H9 (cell line): ENCODE results near the gene SH3GL2. TPM values are rescaled to one million over a fixed set of nuclear protein-coding genes. Genes with fewer than 3 reads are reported as not detected.

Source experiments
- DNase-seq: peaks from one replicate; pipeline ENCODE4 v3.0.0-alpha.2; 2017
- H2AFZ ChIP-seq: one replicate; pipeline ENCODE4 v1.6.1; 2013; ENCODE audit warnings: mild to moderate bottlenecking, low read length, control low read depth, moderate library complexity
- H2AK5ac ChIP-seq: 2 replicates; pipeline ENCODE4 v1.6.1; 2013; ENCODE audit warnings: low read length, control low read depth, mixed read lengths; ENCODE audit not compliant: insufficient read length
- H2BK120ac ChIP-seq: one replicate; pipeline ENCODE4 v1.6.1; 2013; ENCODE audit warnings: low read depth, mild to moderate bottlenecking, low read length, control low read depth, inconsistent platforms; ENCODE audit not compliant: poor library complexity, severe bottlenecking
- H2BK12ac ChIP-seq: 2 replicates; pipeline ENCODE4 v1.6.1; 2013; ENCODE audit warnings: low read length, control low read depth, mixed read lengths, low read depth; ENCODE audit not compliant: insufficient read length
- H2BK15ac ChIP-seq: 2 replicates; pipeline ENCODE4 v1.6.1; 2013; ENCODE audit warnings: low read depth, low read length, control low read depth
- H2BK20ac ChIP-seq: one replicate; pipeline ENCODE4 v1.6.1; 2013; ENCODE audit warnings: low read depth, mild to moderate bottlenecking, low read length, control low read depth, inconsistent platforms; ENCODE audit not compliant: poor library complexity, severe bottlenecking
- H2BK5ac ChIP-seq: 2 replicates; pipeline ENCODE4 v1.6.1; 2013; ENCODE audit warnings: low read length, control low read depth, mixed read lengths; ENCODE audit not compliant: insufficient read length
- H3K14ac ChIP-seq: 2 replicates; pipeline ENCODE4 v1.6.1; 2013; ENCODE audit warnings: low read length, control low read depth; ENCODE audit not compliant: insufficient read depth
- H3K18ac ChIP-seq: 2 replicates; pipeline ENCODE4 v1.6.1; 2013; ENCODE audit warnings: low read depth, mild to moderate bottlenecking, mixed read lengths, low read length, control low read depth; ENCODE audit not compliant: insufficient read length
- H3K23ac ChIP-seq: 2 replicates; pipeline ENCODE4 v1.6.1; 2013; ENCODE audit warnings: low read length, control low read depth, mixed read lengths, low read depth; ENCODE audit not compliant: insufficient read length
- H3K23me2 ChIP-seq: 2 replicates; pipeline ENCODE4 v1.6.1; 2013; ENCODE audit warnings: low read depth, mild to moderate bottlenecking, mixed read lengths, low read length, control low read depth; ENCODE audit not compliant: insufficient read length, poor library complexity, severe bottlenecking
- H3K27ac ChIP-seq: 2 replicates; pipeline ENCODE4 v1.5.1; 2013; ENCODE audit warnings: low read length, control low read depth, mixed read lengths, low read depth; ENCODE audit not compliant: insufficient read length
- H3K27me3 ChIP-seq: 2 replicates; pipeline ENCODE4 v1.6.1; 2013; ENCODE audit warnings: low read length, control low read depth, inconsistent platforms; ENCODE audit not compliant: insufficient read depth
- H3K4ac ChIP-seq: 2 replicates; pipeline ENCODE4 v1.6.1; 2013; ENCODE audit warnings: low read depth, mild to moderate bottlenecking, control low read depth, inconsistent platforms, low read length, moderate library complexity
- H3K4me1 ChIP-seq: 2 replicates; pipeline ENCODE4 v1.6.1; 2013; ENCODE audit warnings: low read length, control low read depth, inconsistent platforms; ENCODE audit not compliant: insufficient read depth
- H3K4me2 ChIP-seq: 2 replicates; pipeline ENCODE4 v1.6.1; 2013; ENCODE audit warnings: low read length, control low read depth, mixed read lengths; ENCODE audit not compliant: insufficient read length, insufficient read depth
- H3K56ac ChIP-seq: 2 replicates; pipeline ENCODE4 v1.6.1; 2013; ENCODE audit warnings: low read depth, mild to moderate bottlenecking, mixed read lengths, low read length, control low read depth; ENCODE audit not compliant: insufficient read length
- H3K79me1 ChIP-seq: 2 replicates; pipeline ENCODE4 v1.6.1; 2013; ENCODE audit warnings: low read depth, mild to moderate bottlenecking, moderate library complexity, low read length, control low read depth, inconsistent platforms; ENCODE audit not compliant: insufficient read depth, poor library complexity, severe bottlenecking
- H3K79me2 ChIP-seq: 2 replicates; pipeline ENCODE4 v1.6.1; 2013; ENCODE audit warnings: low read length, control low read depth, inconsistent platforms; ENCODE audit not compliant: insufficient read depth
- H3K9ac ChIP-seq: 2 replicates; pipeline ENCODE4 v1.6.1; 2013; ENCODE audit warnings: low read length, control low read depth, mixed read lengths; ENCODE audit not compliant: insufficient read length; ENCODE audit errors: extremely low read depth
- H3K9me3 ChIP-seq: one replicate; pipeline ENCODE4 v1.6.1; 2013; ENCODE audit warnings: low read depth, low read length, inconsistent platforms; ENCODE audit not compliant: control insufficient read depth
- H3T11ph ChIP-seq: one replicate; pipeline ENCODE4 v1.6.1; 2013; ENCODE audit warnings: mild to moderate bottlenecking, low read length, control low read depth, inconsistent platforms
- H4K20me1 ChIP-seq: one replicate; pipeline ENCODE4 v1.6.1; 2013; ENCODE audit not compliant: control insufficient read depth, insufficient read length, insufficient read depth
- H4K5ac ChIP-seq: 2 replicates; pipeline ENCODE4 v1.6.1; 2013; ENCODE audit warnings: low read depth, mild to moderate bottlenecking, mixed read lengths, low read length, control low read depth; ENCODE audit not compliant: insufficient read length
- H4K8ac ChIP-seq: replicated peaks from 2 replicates; pipeline ENCODE4 v1.6.1; 2013; ENCODE audit warnings: low read length, control low read depth, mixed read lengths, low read depth; ENCODE audit not compliant: insufficient read length
- H4K91ac ChIP-seq: 2 replicates; pipeline ENCODE4 v1.6.1; 2013; ENCODE audit warnings: low read depth, mild to moderate bottlenecking, moderate library complexity, mixed read lengths, low read length, control low read depth; ENCODE audit not compliant: insufficient read length
- H3K27ac Mint-ChIP-seq, 3 experiments: 2 replicates in 2 of 3; 3 replicates in 1 of 3; pipeline ENCODE4 v1.8.0; 2020 to 2021; ENCODE audit warnings: mixed read lengths in 3 of 3, mild to moderate bottlenecking in 1 of 3, moderate library complexity in 1 of 3
- H3K27me3 Mint-ChIP-seq: 2 replicates; pipeline ENCODE4 v1.8.0; 2021; ENCODE audit warnings: low read depth, mild to moderate bottlenecking, moderate library complexity, mixed read lengths
- H3K36me3 Mint-ChIP-seq, 3 experiments: 2 replicates in 2 of 3; 3 replicates in 1 of 3; pipeline ENCODE4 v1.8.0; 2020 to 2021; ENCODE audit warnings: low read depth in 3 of 3, mixed read lengths in 3 of 3; ENCODE audit not compliant: insufficient read depth in 1 of 3
- H3K4me1 Mint-ChIP-seq, 2 experiments: 2 replicates each; pipeline ENCODE4 v1.8.0; 2020; ENCODE audit warnings: mixed read lengths in 2 of 2
- H3K4me3 Mint-ChIP-seq, 2 experiments: 2 replicates in 1 of 2; 3 replicates in 1 of 2; pipeline ENCODE4 v1.8.0; 2020 to 2021; ENCODE audit warnings: mild to moderate bottlenecking in 2 of 2, mixed read lengths in 2 of 2, moderate library complexity in 1 of 2
- H3K9me3 Mint-ChIP-seq, 2 experiments: 2 replicates in 1 of 2; 3 replicates in 1 of 2; pipeline ENCODE4 v1.8.0; 2020; ENCODE audit warnings: mild to moderate bottlenecking in 2 of 2, mixed read lengths in 2 of 2, moderate library complexity in 1 of 2
- WGBS: extraction: QIAGEN DNeasy Blood & Tissue Kit; methylation state at CpG from one replicate; pipeline ENCODE4 v1.1.7; 2013; ENCODE audit warnings: missing lambda C conversion rate, low lambda C conversion rate, mixed read lengths; ENCODE audit not compliant: insufficient read length; ENCODE audit errors: extremely low coverage; 5-methylcytosine and 5-hydroxymethylcytosine counted together
- total RNA-seq: library from RNA; stranded (reverse); gene quantifications from 2 replicates; pipeline ENCODE4 v1.2.1, GENCODE V29; 2021
- TF ChIP-seq, protein P1 (sequence below): fragments of 200-600 bp; sonication (generic); conservative IDR thresholded peaks from 3 replicates; pipeline ENCODE4 v1.8.0; 2021; ENCODE audit warnings: antibody characterized with exemption, mild to moderate bottlenecking

The SH3GL2 gene
- total RNA-seq, 1 experiment from 2014 or later: 6.5 TPM

DNA sequence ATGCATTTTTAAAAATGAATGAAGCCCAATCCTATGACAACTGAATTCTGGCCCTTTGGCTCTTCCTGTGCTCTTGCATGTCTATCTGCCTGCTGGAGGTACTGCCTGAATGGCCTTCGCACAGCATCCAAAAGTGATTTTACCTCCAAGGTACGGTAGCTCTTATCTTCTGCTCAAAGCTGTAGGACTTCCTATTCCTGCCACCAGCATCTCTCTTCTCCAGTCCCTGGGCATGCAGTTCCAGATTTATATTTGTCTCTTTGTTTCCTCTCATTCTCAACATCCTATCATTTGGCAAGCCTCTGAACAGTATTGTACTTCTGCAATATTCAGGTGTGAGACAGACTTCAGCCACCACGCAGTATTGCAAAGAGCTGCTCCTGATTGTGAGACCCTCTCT lies 43.7 kb upstream of the SH3GL2 start:
- Histone ChIP-seq H2BK5ac (no peak overlapping the region), H3K79me2 (no peaks in the 10 kb centered on the region), H3K56ac (no peak overlapping the region), H2BK12ac (no peak overlapping the region), H4K5ac (no peak overlapping the region), H2BK120ac (no peak overlapping the region), H4K20me1 (no peaks in the 10 kb centered on the region), H3K23ac (no peak overlapping the region), H2BK20ac (no peak overlapping the region), H3K9me3 (peaks cover 6% of the 10 kb centered on the region), H3K18ac (no peak overlapping the region), H3K4me1 (no peaks in the 10 kb centered on the region), H3K4me2 (no peak overlapping the region), H3T11ph (no peak overlapping the region), H3K79me1 (no peaks in the 10 kb centered on the region), H3K23me2 (no peaks in the 10 kb centered on the region), H3K4ac (no peak overlapping the region), H2AK5ac (no peak overlapping the region), H3K9ac (no peak overlapping the region), H4K8ac (no peak overlapping the region), H3K14ac (no peak overlapping the region), H2AFZ (no peak overlapping the region), H3K27ac (no peak overlapping the region), H2BK15ac (no peak overlapping the region), H4K91ac (no peak overlapping the region), H3K27me3 (no peaks in the 10 kb centered on the region)
- TF ChIP-seq, protein P1, sequence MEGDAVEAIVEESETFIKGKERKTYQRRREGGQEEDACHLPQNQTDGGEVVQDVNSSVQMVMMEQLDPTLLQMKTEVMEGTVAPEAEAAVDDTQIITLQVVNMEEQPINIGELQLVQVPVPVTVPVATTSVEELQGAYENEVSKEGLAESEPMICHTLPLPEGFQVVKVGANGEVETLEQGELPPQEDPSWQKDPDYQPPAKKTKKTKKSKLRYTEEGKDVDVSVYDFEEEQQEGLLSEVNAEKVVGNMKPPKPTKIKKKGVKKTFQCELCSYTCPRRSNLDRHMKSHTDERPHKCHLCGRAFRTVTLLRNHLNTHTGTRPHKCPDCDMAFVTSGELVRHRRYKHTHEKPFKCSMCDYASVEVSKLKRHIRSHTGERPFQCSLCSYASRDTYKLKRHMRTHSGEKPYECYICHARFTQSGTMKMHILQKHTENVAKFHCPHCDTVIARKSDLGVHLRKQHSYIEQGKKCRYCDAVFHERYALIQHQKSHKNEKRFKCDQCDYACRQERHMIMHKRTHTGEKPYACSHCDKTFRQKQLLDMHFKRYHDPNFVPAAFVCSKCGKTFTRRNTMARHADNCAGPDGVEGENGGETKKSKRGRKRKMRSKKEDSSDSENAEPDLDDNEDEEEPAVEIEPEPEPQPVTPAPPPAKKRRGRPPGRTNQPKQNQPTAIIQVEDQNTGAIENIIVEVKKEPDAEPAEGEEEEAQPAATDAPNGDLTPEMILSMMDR: no peak
- H3K27ac Mint-ChIP-seq: no peak overlapping the region
- peaks cover 4 to 12% of the 10 kb centered on the region in 2 experiments for H3K4me1 Mint-ChIP-seq
- peaks cover 6 to 18% (median 7%) of the 10 kb centered on the region in 3 experiments; a peak in 5 of 7 replicates for H3K36me3 Mint-ChIP-seq
- no peak for DNase-seq
- H3K4me3 Mint-ChIP-seq: no peak overlapping the region
- no CpG with 5 or more reads among the region's 3 CpGs for WGBS
- peaks cover 11 to 17% of the 10 kb centered on the region in 2 experiments for H3K9me3 Mint-ChIP-seq
- H3K27me3 Mint-ChIP-seq: peaks cover 3% of the 10 kb centered on the region
